Mesenchymal stem cell (in vitro differentiated cells and primary cell): Measurements from ENCODE around the gene ZNF532.

Source experiments
- DNase-seq: peaks from one replicate; pipeline ENCODE4 v3.0.0-alpha.2; 2013
- H2AFZ ChIP-seq: one replicate; pipeline ENCODE4 v1.6.1; 2013; ENCODE audit warnings: low read depth, mild to moderate bottlenecking, control low read depth, inconsistent platforms, low read length, moderate library complexity
- H2AK5ac ChIP-seq: 2 replicates; pipeline ENCODE4 v1.6.1; 2013; ENCODE audit warnings: low read length, moderate library complexity, mild to moderate bottlenecking, inconsistent platforms; ENCODE audit not compliant: severe bottlenecking
- H2BK120ac ChIP-seq: one replicate; pipeline ENCODE4 v1.6.1; 2013; ENCODE audit warnings: low read depth, mild to moderate bottlenecking, inconsistent platforms, low read length, moderate library complexity
- H2BK12ac ChIP-seq, 2 experiments: one replicate each; pipeline ENCODE4 v1.6.1; 2013; ENCODE audit warnings: inconsistent platforms in 2 of 2, low read length in 2 of 2, mild to moderate bottlenecking in 2 of 2, moderate library complexity in 2 of 2, control low read depth in 1 of 2
- H2BK15ac ChIP-seq: one replicate; pipeline ENCODE4 v1.6.1; 2013; ENCODE audit warnings: mild to moderate bottlenecking, low read depth, inconsistent platforms; ENCODE audit not compliant: poor library complexity, severe bottlenecking
- H2BK5ac ChIP-seq: 2 replicates; pipeline ENCODE4 v1.6.1; 2013; ENCODE audit warnings: low read depth, mild to moderate bottlenecking, low read length, control low read depth, inconsistent platforms; ENCODE audit not compliant: poor library complexity, severe bottlenecking
- H3K14ac ChIP-seq, 2 experiments: one replicate each; pipeline ENCODE4 v1.6.1; 2013; ENCODE audit warnings: inconsistent platforms in 2 of 2, low read length in 2 of 2, control low read depth in 1 of 2, mild to moderate bottlenecking in 1 of 2, moderate library complexity in 1 of 2
- H3K18ac ChIP-seq, 2 experiments: one replicate each; pipeline ENCODE4 v1.6.1; 2013; ENCODE audit warnings: inconsistent platforms in 2 of 2, low read length in 2 of 2, control low read depth in 1 of 2, low read depth in 1 of 2, mild to moderate bottlenecking in 1 of 2
- H3K23ac ChIP-seq, 2 experiments: one replicate each; pipeline ENCODE4 v1.6.1; 2013; ENCODE audit warnings: inconsistent platforms in 2 of 2, low read length in 2 of 2, mild to moderate bottlenecking in 2 of 2, moderate library complexity in 2 of 2, control low read depth in 1 of 2
- H3K27ac ChIP-seq: 2 replicates; pipeline ENCODE4 v1.5.1; 2013; ENCODE audit warnings: mild to moderate bottlenecking, moderate library complexity, low read length, control low read depth, inconsistent platforms; ENCODE audit not compliant: poor library complexity, severe bottlenecking
- H3K27me3 ChIP-seq, 2 experiments: 2 replicates each; pipeline versions ENCODE4 v1.6.1 to v1.7.0; 2013; ENCODE audit warnings: low read length in 2 of 2, mild to moderate bottlenecking in 2 of 2, moderate library complexity in 2 of 2, control low read depth in 1 of 2, inconsistent platforms in 1 of 2; ENCODE audit not compliant: control insufficient read depth in 1 of 2, insufficient read depth in 1 of 2
- H3K36me3 ChIP-seq, 2 experiments: 2 replicates each; pipeline versions ENCODE4 v1.6.1 to v1.7.0; 2013; ENCODE audit warnings: low read length in 2 of 2, control low read depth in 1 of 2, inconsistent platforms in 1 of 2, low read depth in 1 of 2, mild to moderate bottlenecking in 1 of 2; ENCODE audit not compliant: insufficient read depth in 2 of 2, control insufficient read depth in 1 of 2
- H3K4ac ChIP-seq, 2 experiments: one replicate each; pipeline ENCODE4 v1.6.1; 2013; ENCODE audit warnings: inconsistent platforms in 2 of 2, low read length in 2 of 2, mild to moderate bottlenecking in 2 of 2, moderate library complexity in 2 of 2, control low read depth in 1 of 2, low read depth in 1 of 2
- H3K4me1 ChIP-seq: 2 replicates; pipeline ENCODE4 v1.6.1; 2013; ENCODE audit warnings: low read depth, low read length, control low read depth; ENCODE audit not compliant: control insufficient read depth, insufficient read depth
- H3K4me2 ChIP-seq: 2 replicates; pipeline ENCODE4 v1.6.1; 2013; ENCODE audit warnings: low read length, mild to moderate bottlenecking, inconsistent platforms; ENCODE audit not compliant: poor library complexity, severe bottlenecking
- H3K4me3 ChIP-seq, 2 experiments: 2 replicates each; pipeline versions ENCODE4 v1.5.1 to v1.7.0; 2013; ENCODE audit warnings: low read length in 2 of 2, mild to moderate bottlenecking in 2 of 2, control low read depth in 1 of 2, low read depth in 1 of 2; ENCODE audit not compliant: insufficient read depth in 1 of 2
- H3K79me1 ChIP-seq: replicated peaks from 2 replicates; pipeline ENCODE4 v1.6.1; 2013; ENCODE audit warnings: mild to moderate bottlenecking, control low read depth, low read length, inconsistent platforms; ENCODE audit not compliant: poor library complexity, severe bottlenecking
- H3K9ac ChIP-seq: 2 replicates; pipeline ENCODE4 v1.7.0; 2013; ENCODE audit warnings: mild to moderate bottlenecking, low read length, moderate library complexity
- H3K9me3 ChIP-seq: 2 replicates; pipeline ENCODE4 v1.7.0; 2013; ENCODE audit warnings: mild to moderate bottlenecking, low read length; ENCODE audit not compliant: control insufficient read depth
- H4K8ac ChIP-seq: one replicate; pipeline ENCODE4 v1.6.1; 2013; ENCODE audit warnings: inconsistent platforms, mild to moderate bottlenecking, low read length, moderate library complexity
- H4K91ac ChIP-seq: one replicate; pipeline ENCODE4 v1.6.1; 2013; ENCODE audit warnings: mild to moderate bottlenecking, low read length, inconsistent platforms
- WGBS: methylation state at CpG from one replicate; pipeline ENCODE4 v1.1.7; 2013; ENCODE audit warnings: mixed read lengths; 5-methylcytosine and 5-hydroxymethylcytosine counted together

ZNF532 gene

GRCh38 chr18:58993260-58993659 is 128.6 kb downstream of the ZNF532 start:
- peak; percentile 75 for DNase-seq
- Histone ChIP-seq H4K91ac (no peak overlapping the region), H3K14ac (no peak overlapping the region), H3K18ac (no peak overlapping the region), H3K23ac (no peak overlapping the region), H3K4ac (no peak overlapping the region), H2AK5ac (no peak overlapping the region), H3K27ac (no peak overlapping the region), H2BK5ac (no peak overlapping the region), H2BK120ac (no peak overlapping the region), H3K36me3 (no peaks in the 10 kb centered on the region), H3K9me3 (peaks cover 4% of the 10 kb centered on the region), H2AFZ (no peak overlapping the region), H3K4me3 (no peak overlapping the region), H3K4me1 (peaks cover 18% of the 10 kb centered on the region), H3K9ac (peak overlapping the region; percentile 73), H4K8ac (no peak overlapping the region), H3K27me3 (no peaks in the 10 kb centered on the region), H2BK12ac (no peak overlapping the region), H3K4me2 (no peak overlapping the region), H2BK15ac (no peak overlapping the region), H3K79me1 (no peaks in the 10 kb centered on the region)
- 11% methylated on average over 1 of the region's 4 CpGs for WGBS

GRCh38 chr18:58995663-58996062 is 131.0 kb downstream of the ZNF532 start:
- 65% methylated on average over 5 of the region's 5 CpGs for WGBS
- Histone ChIP-seq H3K27me3 (no peaks in the 10 kb centered on the region), H3K9me3 (no peaks in the 10 kb centered on the region), H2AFZ (no peak overlapping the region), H3K14ac (no peak overlapping the region), H3K23ac (no peak overlapping the region), H2BK12ac (peak overlapping the region in 1 of 2 experiments; percentile 84), H2BK120ac (no peak overlapping the region), H4K8ac (no peak overlapping the region), H2BK15ac (no peak overlapping the region), H2BK5ac (no peak overlapping the region), H4K91ac (peak overlapping the region; percentile 57), H3K36me3 (no peaks in the 10 kb centered on the region), H3K4me3 (no peak overlapping the region), H2AK5ac (no peak overlapping the region), H3K4me2 (no peak overlapping the region), H3K4me1 (peaks cover 17% of the 10 kb centered on the region), H3K27ac (no peak overlapping the region), H3K79me1 (no peaks in the 10 kb centered on the region), H3K18ac (peak overlapping the region; percentile 3 to 46), H3K9ac (no peak overlapping the region), H3K4ac (peak overlapping the region; percentile 24 to 52)
- no peak for DNase-seq

DNA sequence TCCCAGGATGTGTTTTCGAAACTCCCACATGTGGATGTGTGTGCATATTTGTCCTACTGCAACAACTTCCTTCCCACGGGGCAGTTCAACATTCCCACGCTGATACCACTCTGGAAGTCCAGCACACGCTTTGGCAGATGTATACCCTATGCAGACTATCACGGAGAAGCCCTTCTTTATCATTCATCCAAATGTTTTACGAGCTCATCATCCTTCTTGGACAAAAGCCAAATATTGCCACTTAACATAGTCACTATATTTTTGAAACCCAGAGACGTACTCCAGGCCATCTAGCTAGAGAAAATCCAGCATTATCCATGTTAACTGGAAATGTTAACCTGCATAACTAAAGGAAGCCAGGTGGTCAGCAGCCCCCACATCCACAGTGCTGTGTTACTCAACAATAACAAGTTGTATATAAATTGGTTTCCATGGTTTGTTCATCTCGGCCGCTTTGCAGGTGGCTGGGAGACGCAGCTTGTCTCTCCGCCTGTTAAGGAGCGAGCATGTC is 131.5 kb downstream of the ZNF532 start:
- no peak overlapping the region for H3K14ac ChIP-seq
- no peak overlapping the region for H2BK5ac ChIP-seq
- no peak overlapping the region for H2AFZ ChIP-seq
- peak overlapping the region; percentile 66 for H2AK5ac ChIP-seq
- no peak overlapping the region for H3K4me3 ChIP-seq
- H3K4me1 ChIP-seq, result peaks cover 14% of the 10 kb centered on the region
- no peak overlapping the region for H3K9ac ChIP-seq
- no peaks in the 10 kb centered on the region for H3K9me3 ChIP-seq
- peak overlapping the region in 1 of 2 experiments; percentile 86 for H2BK12ac ChIP-seq
- H2BK120ac ChIP-seq, result no peak overlapping the region
- peak overlapping the region; percentile 54 for H4K91ac ChIP-seq
- peak overlapping the region; percentile 72 for H4K8ac ChIP-seq
- H3K18ac ChIP-seq, result peak overlapping the region; percentile 5 to 48
- no peak overlapping the region for H2BK15ac ChIP-seq
- WGBS, result 50% methylated on average over 12 of the region's 12 CpGs
- H3K27me3 ChIP-seq, result no peaks in the 10 kb centered on the region
- H3K79me1 ChIP-seq, result no peaks in the 10 kb centered on the region
- no peaks in the 10 kb centered on the region for H3K36me3 ChIP-seq
- H3K4me2 ChIP-seq, result no peak overlapping the region
- no peak overlapping the region for H3K23ac ChIP-seq
- no peak overlapping the region for H3K4ac ChIP-seq
- H3K27ac ChIP-seq, result no peak overlapping the region
- DNase-seq, result peak; percentile 95

DNA sequence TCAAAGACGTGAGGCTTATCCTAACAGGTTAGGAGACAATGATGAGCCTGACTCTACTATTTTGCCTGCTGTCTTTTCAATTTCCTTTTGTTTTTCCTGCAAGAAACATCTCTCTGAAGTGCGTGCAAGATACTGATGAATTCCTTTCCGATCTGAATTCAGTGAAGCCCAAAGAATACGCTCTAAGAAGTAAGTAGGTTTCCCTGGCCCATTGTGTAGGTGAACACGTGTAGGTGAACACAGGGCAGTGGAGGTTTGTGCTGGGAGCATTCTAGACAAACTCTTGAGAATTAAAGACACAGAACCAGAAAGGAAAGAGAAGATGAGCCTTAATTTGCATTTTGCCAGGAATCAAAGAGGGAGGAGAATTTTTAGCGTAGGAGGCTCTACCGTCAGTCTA is 132.0 kb downstream of the ZNF532 start:
- Histone ChIP-seq H2BK120ac (no peak overlapping the region), H3K79me1 (no peaks in the 10 kb centered on the region), H2AFZ (no peak overlapping the region), H3K36me3 (no peaks in the 10 kb centered on the region), H3K27ac (no peak overlapping the region), H3K23ac (no peak overlapping the region), H3K4me3 (no peak overlapping the region), H3K4me1 (peaks cover 14% of the 10 kb centered on the region), H4K91ac (no peak overlapping the region), H2AK5ac (peak overlapping the region; percentile 65), H3K4ac (no peak overlapping the region), H2BK5ac (no peak overlapping the region), H4K8ac (peak overlapping the region; percentile 67), H3K27me3 (no peaks in the 10 kb centered on the region), H3K4me2 (no peak overlapping the region), H2BK12ac (peak overlapping the region in 1 of 2 experiments; percentile 86), H2BK15ac (no peak overlapping the region), H3K9me3 (no peaks in the 10 kb centered on the region), H3K14ac (no peak overlapping the region), H3K18ac (peak overlapping the region; percentile 5 to 48), H3K9ac (no peak overlapping the region)
- DNase-seq, result no peak
- 90% methylated on average over 7 of the region's 7 CpGs for WGBS
